GM21576 (cell line): ENCODE results near the gene TRIM25.
A peak's percentile ranks its signal among the peaks of the same experiment; 100 is the strongest.
"Not testable (repeated sequence)": the region's sequence is repeated elsewhere in the genome, so short reads cannot be mapped to it uniquely, and the experiment has no call there.

Experiments
- ATAC-seq: cut with Tn5 transposase; IDR thresholded peaks from one replicate; pipeline ENCODE4 v1.9.1; 2021; ENCODE audit warnings: mild to moderate bottlenecking, moderate library complexity; ENCODE audit not compliant: unreplicated experiment

Gene TRIM25, protein sequence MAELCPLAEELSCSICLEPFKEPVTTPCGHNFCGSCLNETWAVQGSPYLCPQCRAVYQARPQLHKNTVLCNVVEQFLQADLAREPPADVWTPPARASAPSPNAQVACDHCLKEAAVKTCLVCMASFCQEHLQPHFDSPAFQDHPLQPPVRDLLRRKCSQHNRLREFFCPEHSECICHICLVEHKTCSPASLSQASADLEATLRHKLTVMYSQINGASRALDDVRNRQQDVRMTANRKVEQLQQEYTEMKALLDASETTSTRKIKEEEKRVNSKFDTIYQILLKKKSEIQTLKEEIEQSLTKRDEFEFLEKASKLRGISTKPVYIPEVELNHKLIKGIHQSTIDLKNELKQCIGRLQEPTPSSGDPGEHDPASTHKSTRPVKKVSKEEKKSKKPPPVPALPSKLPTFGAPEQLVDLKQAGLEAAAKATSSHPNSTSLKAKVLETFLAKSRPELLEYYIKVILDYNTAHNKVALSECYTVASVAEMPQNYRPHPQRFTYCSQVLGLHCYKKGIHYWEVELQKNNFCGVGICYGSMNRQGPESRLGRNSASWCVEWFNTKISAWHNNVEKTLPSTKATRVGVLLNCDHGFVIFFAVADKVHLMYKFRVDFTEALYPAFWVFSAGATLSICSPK

DNA sequence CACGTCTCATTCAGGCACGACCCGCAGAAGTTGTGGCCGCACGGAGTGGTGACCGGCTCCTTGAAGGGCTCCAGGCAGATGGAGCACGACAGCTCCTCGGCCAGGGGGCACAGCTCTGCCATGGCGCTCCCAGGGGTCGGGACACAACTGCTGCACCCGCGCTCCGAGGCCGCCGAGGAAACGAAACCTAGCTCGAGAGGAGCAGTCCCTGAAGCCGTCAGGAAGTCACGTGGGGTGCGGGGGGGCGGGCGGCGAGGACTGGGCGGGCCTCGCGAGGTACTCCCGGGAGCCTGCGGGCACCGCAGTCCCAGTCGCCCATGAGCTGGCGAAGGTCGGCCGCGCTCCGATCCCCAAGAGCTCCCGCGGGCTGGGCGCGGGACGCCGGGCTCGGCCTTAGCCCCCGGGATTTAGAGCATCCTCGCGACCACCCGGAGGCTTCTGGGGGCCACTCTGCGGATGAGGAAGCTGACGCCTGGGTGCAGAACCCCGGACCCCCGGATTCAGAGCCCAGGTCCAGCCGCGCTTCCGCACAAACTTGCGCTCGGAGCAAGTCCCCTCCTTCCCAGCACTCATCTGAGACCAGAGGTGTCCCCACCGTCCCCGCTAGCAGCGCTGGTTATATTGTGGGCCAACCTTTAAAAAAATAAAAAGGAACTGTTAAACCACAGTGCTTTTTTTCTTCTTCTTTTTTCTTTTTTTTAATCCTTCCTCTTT lies at the start of gene TRIM25:
TSS of gene TRIM25 (minus strand) at position 183 of the 714 bp plus-strand sequence. CDS start at position 122, 61 bp downstream.
- peak; percentile 54 for ATAC-seq

DNA sequence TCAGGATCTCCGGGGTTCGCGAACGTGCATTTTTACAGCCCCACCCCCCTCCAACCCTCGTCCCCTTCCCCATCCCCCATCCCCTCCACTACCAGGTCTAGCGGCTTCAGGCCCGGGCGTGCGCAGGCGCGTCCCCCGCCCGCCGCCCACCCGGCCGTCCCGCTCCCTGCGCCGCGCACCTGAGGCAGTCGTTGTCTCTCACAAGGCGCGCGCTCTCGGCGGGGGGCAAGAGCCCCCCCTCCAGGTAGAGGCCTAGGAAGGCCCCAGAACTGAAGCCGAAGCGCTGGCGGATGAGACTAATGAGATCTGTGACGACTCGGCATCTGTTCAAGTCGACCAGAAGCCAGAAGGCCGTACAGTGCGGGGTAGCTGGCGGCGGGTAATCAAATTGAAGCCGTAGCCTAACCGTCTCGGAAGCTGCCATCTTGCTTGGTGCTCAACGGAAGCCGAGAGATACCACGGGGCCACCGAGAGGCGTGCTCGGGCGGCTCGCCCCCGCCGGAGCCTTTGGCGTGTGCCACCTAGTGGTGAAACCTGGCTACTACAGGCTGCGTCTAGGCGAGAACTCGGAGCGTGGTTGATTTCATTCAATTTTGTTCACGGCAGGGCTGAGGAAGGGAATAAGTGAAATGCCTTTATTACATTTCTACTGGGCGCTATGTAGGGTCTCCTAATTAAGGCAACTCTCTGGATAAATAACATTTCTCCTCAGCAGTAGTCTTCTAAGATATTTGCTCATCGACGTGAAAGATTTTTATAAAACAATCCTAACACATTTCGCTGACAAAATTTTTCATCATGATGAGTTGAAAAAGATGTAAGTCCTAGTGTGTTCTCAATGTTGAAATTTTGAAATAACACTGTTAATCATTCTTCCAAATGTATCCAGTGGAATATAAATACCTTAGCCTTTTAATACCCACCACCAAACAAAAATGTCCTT lies 47.0 kb upstream of the TRIM25 start, which contains the start of gene COIL:
TSS of gene COIL (minus strand) at position 455 of the 943 bp plus-strand sequence. CDS start at position 424, 31 bp downstream.
- ATAC-seq = peak; percentile 95

DNA sequence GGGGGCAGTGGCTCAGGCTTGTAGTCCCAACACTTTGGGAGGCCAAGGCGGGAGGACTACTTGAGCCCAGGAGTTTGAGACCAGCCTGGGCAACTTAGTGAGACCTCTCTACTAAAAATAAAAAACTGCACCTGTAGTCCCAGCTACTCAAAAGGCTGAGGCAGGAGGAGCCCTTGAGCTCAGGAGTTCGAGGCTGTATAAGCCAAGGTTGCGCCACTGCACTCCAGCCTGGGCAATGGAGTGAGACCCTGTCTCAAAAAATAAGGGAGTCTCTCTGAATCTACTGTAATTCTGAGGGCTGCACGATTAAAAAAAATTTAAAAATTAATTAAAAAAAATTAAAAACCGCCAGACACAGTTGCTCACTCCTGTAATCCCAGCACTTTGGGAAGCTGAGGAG lies 43.1 kb upstream of the TRIM25 start:
- no peak for ATAC-seq

DNA sequence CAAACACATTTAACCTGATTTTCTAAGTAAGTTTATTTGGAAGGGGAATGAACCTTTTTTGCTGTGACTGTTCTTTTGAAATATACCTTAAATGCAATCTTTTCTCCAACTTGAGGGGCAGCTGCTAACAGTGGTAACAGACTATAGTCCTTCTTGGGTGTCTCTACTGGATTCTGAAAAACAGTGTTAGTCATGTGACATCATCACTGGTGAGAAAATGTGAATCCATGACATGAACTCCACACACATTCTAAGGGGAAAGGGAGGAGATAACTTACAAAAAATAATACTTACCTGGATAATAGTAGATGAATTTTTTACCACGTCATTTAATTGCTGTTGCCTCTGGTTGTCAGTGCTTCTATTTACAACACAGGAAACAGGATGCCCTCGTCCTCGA lies 35.7 kb upstream of the TRIM25 start:
- no peak for ATAC-seq

DNA sequence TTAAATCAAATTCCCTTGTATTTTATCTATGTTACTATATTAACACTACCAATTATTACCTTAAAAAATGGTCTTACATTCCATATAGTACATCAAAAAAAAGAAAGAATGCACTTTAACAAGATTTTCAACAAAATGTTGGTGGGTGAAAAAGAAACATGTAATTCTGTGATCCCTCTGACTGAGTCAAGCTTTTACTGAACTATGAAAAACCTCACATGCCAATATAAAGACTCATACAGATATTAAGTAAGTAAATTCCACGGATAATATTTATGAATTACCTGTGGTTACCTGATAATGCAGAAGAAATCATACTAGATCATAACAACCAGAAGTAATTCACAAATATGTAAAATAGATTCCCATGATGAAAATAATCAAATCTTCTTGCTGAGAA lies 34.6 kb upstream of the TRIM25 start:
- ATAC-seq = no peak

DNA sequence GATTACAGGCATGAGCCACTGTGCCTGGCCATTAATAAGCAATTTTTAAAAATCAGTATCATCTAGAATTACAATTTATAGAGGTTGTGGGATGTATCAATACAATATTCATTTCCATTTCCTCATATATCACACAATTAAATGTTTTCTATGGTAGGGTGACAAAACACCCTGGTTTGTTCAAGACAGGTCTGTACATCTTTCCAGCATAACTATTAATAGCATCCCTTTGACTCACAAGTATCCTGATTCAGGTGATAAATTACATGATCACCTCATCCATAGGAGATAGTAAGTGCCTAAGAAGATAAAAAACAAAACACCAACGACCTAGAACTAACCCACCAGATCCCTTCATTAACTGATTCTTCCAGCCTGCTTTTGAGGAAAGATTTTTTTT lies 33.9 kb upstream of the TRIM25 start:
- no peak for ATAC-seq

DNA sequence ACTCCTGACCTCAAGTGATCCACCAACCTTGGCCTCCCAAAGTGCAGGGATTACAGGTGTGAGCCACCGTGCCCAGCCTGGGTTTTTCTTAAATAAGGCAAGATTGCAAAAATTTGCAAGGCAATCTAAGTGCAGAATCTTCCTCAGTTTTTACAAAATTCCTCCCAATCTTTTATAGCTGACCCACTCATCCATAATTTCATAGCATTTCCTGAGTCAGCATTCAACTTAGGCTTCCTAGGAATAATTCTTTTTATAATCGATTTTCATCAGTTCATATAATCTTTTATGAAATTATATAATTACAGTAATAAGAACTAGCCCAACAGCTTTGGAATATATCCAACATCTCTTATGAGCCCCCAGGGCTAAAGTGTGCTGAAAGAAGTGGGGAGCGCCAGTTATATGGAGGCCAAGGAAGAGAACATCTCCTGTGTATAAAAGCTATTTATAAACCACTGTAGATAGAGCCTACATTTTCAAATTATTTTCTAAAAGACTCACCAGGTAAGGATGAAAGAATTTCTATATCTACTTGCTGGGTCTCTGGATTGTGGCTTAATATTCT lies 32.2 kb upstream of the TRIM25 start:
- ATAC-seq = no peak

DNA sequence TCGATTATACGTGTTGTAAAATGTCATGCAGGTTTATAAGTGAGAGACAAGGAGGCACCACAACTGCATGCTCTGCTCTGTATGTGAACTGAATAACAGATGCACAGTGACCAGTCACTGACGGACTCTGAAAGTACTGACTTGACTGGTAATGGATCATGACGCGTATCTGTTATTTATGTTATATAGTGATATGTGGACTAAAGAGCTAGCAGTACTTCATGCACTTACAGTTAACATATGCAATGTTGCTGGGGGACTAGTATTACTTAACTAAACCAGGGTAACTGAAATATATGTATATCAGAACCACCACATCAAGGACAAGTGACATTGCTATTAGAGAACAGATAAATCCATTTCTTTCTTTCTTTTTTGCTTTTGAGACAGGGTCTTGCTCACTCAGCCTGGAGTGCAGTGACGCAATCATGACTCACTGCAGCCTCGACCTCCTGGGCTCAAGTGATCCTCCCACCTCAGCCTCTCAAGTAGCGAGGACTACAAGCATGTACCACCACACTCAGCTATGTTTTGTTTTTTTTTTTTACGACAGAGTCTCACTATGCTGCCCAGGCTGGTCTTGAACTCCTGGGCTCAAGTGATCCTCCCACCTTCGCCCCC lies 29.8 kb upstream of the TRIM25 start:
- no peak for ATAC-seq

DNA sequence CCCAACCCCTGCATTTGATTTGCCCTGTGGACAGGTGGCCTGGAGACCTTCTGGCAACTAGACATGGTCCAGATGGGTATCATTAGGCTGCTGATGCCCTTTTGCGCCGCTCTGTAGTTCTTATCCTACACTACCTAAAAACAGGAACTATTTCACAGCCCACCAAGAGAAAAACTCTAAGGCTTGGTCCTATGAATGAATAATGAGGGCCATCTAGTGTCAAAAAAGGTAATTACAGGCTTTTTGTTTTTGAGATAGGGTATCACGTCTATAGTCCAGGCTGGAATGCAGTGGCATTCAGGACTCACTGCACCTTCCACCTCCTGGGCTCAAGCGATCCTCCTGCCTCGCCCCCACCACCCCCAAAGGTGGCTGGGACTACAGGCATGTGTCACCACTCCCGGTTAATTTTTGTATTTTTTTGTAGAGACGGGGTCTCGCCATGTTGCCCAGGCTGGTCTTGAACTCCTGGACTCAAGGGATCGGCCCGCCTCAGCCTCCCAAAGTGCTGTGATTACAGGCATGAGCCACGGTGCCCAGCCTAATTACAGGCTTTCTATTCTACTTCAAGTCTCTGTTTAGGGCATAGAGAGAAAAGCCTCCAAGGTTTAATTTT lies 26.1 kb upstream of the TRIM25 start:
- no peak for ATAC-seq

DNA sequence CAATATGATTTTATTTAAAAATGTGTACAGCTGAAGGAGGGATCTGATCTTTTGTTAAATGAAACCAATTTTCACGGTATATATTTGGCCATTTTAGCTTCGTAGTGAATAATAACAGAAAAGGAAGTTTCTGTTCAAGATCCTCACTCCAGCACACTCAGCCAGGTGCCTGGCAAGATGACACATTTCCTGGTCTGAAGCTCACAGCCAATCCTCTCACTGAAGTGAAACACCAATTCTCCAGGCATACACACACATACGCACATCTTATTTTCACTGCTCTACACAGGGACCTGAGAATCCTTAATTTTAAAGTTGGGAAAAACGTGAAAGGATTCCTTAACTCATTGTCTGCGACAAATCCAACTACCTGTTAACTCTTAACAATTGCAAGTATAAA lies 24.4 kb upstream of the TRIM25 start:
- not testable (repeated sequence) for ATAC-seq

DNA sequence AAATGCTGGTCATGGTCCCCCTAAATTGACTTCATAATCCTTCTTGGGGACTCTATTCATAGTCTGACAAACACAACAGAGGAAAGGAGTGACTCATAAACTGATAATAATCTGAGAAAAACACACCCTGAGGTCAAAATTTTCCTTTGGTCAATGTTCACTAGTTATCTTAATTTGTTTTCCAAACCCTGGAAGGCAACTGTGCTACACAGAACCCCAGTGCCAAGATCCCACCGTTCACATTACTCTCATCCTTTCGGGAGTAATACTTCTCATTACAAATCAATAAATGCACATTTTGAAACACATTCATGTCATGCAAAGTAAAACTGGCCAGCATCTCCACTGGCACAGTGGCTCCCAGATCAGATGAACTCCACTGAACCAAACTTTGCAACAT lies 23.8 kb upstream of the TRIM25 start:
- no peak for ATAC-seq

DNA sequence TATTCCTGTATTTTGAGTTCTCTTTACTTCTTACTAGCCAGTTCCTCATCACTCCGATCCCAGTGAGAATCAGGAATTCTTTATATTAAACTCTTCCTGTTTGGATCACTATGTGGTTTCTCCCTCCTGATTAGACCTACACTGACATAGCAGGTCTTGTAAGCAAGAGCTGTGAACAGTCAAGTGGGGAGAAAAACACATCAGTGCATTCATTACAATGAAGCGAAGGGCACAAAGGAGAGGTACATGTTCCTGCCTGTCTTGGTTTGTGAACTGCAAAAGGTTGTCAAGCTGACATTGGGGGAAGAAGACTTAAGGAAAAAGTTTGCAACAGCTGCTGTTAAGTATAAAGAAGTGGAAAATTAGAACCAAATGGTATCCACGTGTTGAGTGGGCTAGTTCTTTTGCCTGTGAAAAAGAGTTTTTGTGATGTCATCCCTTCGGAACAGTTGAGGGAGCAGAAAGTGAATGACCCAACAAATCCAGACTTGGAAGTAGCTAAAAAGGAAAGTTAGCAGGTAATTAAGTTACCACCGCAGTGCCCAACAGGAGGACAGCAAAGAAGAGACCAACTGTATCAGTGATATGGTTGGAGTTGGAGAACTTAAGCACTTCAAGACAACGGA lies 23.0 kb upstream of the TRIM25 start:
- ATAC-seq = no peak

DNA sequence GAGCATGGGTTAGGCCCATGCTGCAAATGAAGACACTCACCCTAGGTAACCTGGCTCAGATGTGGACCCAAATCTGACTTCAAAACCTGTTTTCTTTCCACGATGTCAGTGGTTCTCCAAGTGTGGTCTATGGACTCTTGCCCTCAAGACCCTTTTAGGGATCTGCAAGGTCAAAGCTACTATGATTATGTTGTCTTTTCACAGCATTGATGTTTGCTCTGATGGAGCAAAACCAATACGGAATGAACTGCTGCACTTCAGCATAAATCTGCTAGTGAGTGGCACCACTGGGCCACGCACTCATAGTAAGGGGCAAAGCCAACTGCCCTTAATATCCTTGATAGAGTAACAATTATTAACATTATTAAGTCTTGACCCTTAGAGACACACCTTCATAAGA lies 21.6 kb upstream of the TRIM25 start:
- no peak for ATAC-seq

DNA sequence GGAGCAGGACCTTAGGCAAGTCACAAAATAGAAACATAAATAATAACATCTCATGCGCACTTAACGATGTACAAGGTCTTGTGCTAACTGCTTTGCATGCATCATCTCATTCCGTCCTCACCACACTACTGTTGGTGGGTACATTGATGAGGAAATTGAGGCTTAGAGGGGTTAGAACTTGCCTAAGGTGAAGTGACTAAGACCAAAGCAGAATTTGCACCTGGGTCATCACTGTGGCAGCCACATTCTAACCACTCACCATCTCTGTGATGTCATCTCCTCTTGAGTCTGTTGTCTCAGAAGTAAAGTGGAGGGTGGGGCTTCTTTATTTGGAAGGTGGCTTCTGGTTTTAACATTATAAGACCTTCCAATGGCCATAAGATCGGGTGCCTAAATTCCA lies 20.4 kb upstream of the TRIM25 start:
- no peak for ATAC-seq

DNA sequence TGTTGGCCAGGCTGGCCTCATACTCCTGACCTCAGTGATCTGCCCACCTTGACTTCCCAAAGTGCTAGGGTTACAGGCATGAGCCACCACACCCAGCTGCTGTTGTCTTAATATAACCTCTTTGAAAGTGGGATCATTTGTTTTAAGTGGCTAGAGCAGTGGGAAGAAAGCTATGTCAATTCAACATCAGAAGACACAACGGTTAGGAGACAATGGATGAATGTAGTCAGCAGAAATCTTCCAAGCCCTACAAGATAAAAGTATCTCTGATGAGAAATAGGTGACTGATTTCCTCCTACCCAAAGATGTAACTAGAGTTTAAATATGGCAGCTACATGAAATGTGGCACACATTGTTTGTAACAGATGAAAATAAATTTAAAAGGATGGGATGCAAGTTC lies 20.0 kb upstream of the TRIM25 start:
- ATAC-seq = no peak

DNA sequence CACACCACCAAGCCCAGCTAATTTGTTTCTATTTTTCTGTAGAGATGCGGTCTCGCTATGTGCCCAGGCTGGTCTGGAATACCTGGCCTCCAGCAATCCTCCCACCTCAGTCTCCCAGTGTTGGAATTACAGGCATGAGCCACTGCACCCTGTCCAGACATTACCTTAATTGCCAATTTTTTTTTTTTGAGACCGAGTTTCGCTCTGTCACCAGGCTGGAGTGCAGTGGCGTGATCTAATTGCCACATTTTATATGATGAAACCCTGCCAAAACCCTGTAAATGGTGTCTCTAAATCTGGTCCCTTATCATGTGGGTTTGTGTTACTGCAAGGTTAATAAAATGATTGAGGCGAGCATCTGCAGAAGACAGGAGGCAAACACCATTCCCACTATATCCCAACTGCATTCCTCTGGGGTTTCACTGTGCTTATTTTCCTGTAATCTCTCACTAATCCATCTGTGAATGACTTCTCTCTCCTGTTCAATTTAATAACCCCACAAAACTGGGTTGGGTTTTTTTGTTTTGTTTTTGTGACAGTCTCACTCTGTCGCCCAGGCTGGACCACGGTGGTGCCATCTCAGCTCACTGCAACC lies 19.4 kb upstream of the TRIM25 start:
- no peak for ATAC-seq

DNA sequence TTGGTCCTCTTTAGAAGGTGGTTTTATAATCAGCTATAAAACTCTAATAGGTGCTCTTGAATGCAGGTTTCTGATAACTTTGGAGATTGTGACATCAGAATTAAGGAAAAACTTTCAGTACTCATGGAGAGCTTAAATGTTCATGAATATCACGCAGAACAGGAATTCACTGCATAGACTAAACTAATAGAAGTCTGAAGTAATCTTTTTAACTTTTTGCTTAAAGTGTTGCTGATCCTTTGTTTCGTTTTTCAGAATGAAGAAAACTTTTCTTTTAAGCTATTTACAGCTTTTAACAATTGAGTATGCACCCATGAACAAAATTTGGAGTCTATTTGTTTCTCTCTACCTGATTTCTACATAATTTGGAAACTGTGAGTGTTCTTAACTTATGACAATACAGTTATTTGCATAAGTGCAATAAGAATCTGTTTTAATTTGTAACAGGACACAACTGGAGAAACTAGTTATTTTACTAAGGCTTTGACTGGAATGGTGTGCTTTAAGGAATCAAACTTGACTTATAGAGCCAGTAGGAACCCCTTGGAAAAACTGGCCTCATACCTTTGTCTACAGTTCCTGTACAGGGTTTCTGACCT lies 17.0 kb upstream of the TRIM25 start:
- ATAC-seq = no peak

DNA sequence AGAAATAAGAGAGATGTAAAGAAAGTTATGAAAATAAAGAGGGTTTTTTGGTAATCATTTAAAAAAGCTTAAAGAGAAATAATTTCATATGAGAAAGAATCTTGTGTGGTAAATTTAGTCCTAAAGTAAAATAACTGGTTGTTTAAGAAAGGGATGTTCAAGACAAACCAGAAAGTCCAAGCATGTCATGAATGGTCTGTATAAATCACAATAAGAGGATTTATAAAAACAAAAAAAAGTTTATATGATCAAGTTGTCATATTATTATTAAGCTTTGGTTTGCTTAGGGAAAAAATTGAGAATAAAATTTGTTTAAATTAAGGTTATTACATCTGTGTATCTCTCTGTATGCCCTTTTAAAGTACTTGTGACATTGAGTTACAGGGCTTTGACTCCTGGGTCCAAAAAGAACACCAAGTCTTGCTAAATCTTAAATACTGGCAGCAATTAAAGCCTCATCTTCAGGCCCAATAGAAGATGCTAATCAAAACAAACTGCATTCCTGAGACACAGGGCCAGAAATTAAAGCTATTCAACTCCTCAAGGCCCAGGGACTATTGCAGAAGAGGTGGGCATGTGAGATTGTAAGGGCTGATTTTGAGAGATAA lies 15.6 kb upstream of the TRIM25 start:
- no peak for ATAC-seq
